A549 (cell line): ENCODE measurements around the gene PGA3. TPM values are rescaled to one million over a fixed set of nuclear protein-coding genes. Genes with fewer than 3 reads are reported as not detected.
"Not testable (repeated sequence)": the region's sequence is repeated elsewhere in the genome, so short reads cannot be mapped to it uniquely, and the experiment has no call there.

Experiments used
- ATAC-seq, 2 experiments: fragments of 200-7000 bp in 1 of 2; fragments of >200 bp in 1 of 2; cut with Nextera tagmentation in 1 of 2; cut with Tn5 transposase in 1 of 2; 3 replicates each; pipeline versions ENCODE4 v1.8.0 to v1.9.1; 2018 to 2020; ENCODE audit warnings: mild to moderate bottlenecking in 1 of 2, moderate library complexity in 1 of 2
- CTCF ChIA-PET: fragments of 300-600 bp; sonication (Branson Sonifier 250); formaldehyde crosslinking; extraction: SDS; loops from one replicate; lab custom pipeline; 2021; ENCODE audit warnings: antibody characterized with exemption, inconsistent platforms; lab: Yijun Ruan, JAX
- POLR2A ChIA-PET: fragments of 350-600 bp; formaldehyde crosslinking; extraction: SDS; loops from one replicate; lab custom pipeline; 2021; ENCODE audit warnings: antibody characterized with exemption, inconsistent platforms; lab: Yijun Ruan, JAX
- DNase-seq, 2 experiments: peaks; one replicate each; pipeline versions ENCODE4 v3.0.0 to v3.0.0-alpha.2; 2011 to 2016; ENCODE audit warnings: low read depth in 1 of 2, low spot score in 1 of 2
- FAIRE-seq: peaks from 2 replicates; lab custom pipeline; 2011; peaks lifted over from hg19 to GRCh38; lab: Jason Lieb, UNC
- H3K27ac ChIP-seq, 2 experiments: fragments of >200 bp; sonication (Bioruptor Twin); formaldehyde crosslinking; 3 replicates each; pipeline ENCODE4 v1.5.1; 2016 to 2017
- H3K4me1 ChIP-seq: fragments of >200 bp; sonication (Bioruptor Twin); formaldehyde crosslinking; 3 replicates; pipeline ENCODE4 v1.6.1; 2016
- H3K4me2 ChIP-seq: fragments of >200 bp; sonication (Bioruptor Twin); formaldehyde crosslinking; 3 replicates; pipeline ENCODE4 v1.6.1; 2016
- H3K4me3 ChIP-seq: fragments of >200 bp; sonication (Bioruptor Twin); formaldehyde crosslinking; 3 replicates; pipeline ENCODE4 v1.5.1; 2016
- H3K9me3 ChIP-seq: fragments of >200 bp; sonication (Bioruptor Twin); formaldehyde crosslinking; 3 replicates; pipeline ENCODE4 v1.6.1; 2016
- WGBS: methylation state at CpG from one replicate; pipeline ENCODE4 v1.1.6; 2017; ENCODE audit errors: missing lambda C conversion rate; 5-methylcytosine and 5-hydroxymethylcytosine counted together
- polyA plus RNA-seq, 4 experiments: library from polyadenylated mRNA; depleted of rRNA in 3 of 4; stranded (reverse); fragments of >200 nt; fragmentation: RNase III in 1 of 4; extraction: RNeasy Plus Mini Kit Qiagen cat#74134 plus additional on column Dnase treatment in 1 of 4; gene quantifications; 2 replicates in 3 of 4; 3 replicates in 1 of 4; pipeline ENCODE4 v1.2.3, GENCODE V29; 2011 to 2017

Gene PGA3
- polyA plus RNA-seq, 2 of the 4 experiments (the other 2 are of a cell fraction): not detected

DNA sequence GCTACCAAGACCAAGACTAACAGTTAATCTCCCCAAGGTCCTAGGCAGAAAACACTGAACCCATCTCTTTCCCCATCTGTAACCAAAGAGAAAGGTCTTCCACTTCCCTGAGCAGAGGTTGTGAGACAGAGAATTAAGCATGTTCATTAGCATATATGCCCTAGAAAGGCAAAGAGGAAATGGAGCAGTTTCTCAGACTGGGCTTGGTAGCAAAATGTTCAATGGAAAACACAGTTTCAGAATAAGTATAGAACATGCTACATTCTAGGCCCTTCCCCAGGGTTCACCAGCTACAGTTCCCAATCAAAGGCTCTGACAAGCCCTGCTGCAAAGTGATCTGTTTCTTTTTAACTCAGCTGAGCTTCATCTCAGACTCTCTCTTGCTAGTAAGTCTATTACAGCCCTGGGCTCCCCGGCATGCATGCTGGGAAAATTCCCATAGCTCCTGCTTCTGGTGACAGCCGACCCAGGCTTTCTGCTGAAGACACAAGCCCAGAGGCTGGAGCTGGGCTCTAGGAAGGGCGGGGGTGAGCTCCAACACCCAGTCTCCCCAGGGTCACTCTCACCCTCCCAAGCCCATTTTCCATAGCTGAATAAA lies 29.3 kb downstream of the PGA3 start:
- DNase-seq, POLR2A ChIA-PET, H3K4me1 ChIP-seq, H3K4me3 ChIP-seq, H3K4me2 ChIP-seq, H3K27ac ChIP-seq, FAIRE-seq, ATAC-seq, CTCF ChIA-PET, H3K9me3 ChIP-seq: not testable (repeated sequence)
- WGBS: no CpG with 5 or more reads among the region's 3 CpGs

DNA sequence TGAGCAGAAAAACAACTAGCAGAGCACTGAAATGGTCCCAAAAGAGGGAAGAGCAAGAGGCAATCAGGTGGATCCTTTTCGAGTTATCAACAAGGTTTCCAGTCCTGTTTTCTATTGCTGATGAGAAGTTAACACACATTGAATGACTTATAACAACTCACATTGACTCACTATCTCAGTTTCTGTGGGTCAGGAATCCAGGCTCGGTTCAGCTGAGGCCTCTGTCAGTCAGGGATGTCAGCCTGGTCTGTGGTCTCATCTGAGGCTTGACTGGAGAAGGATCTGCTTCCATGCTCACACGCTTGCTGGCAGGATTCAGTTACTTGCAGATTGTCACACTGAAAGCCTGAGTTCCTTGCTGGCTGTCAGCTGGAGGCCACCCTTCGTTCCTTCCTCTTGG lies 33.8 kb downstream of the PGA3 start:
- ATAC-seq, H3K4me3 ChIP-seq, FAIRE-seq, H3K9me3 ChIP-seq, H3K4me2 ChIP-seq, H3K27ac ChIP-seq, CTCF ChIA-PET, H3K4me1 ChIP-seq, DNase-seq, POLR2A ChIA-PET: not testable (repeated sequence)
- WGBS: no CpG with 5 or more reads among the region's 4 CpGs

DNA sequence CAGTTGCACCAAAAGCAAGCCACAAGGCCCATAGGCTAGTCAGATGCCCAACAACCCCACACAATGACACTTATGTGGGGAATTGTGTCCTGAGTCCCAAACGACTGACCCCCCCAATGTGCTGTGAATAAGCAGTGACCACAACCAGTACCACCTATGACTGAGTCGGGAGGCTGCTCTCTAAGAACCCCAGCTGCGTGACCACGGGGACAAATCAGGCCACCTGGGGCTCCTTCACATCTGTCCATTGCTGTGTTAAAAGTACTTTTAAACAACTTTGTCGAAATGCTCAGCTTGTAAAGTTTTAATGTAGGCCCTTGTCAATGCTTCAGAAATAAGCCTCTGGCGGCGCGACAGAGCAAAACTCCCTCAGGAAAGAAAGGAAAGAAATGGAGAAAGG lies 37.0 kb downstream of the PGA3 start:
- FAIRE-seq, H3K27ac ChIP-seq, POLR2A ChIA-PET, H3K4me2 ChIP-seq, DNase-seq, H3K9me3 ChIP-seq, ATAC-seq, H3K4me3 ChIP-seq, CTCF ChIA-PET, H3K4me1 ChIP-seq: not testable (repeated sequence)
- 64% methylated on average over 8 of the region's 8 CpGs for WGBS

DNA sequence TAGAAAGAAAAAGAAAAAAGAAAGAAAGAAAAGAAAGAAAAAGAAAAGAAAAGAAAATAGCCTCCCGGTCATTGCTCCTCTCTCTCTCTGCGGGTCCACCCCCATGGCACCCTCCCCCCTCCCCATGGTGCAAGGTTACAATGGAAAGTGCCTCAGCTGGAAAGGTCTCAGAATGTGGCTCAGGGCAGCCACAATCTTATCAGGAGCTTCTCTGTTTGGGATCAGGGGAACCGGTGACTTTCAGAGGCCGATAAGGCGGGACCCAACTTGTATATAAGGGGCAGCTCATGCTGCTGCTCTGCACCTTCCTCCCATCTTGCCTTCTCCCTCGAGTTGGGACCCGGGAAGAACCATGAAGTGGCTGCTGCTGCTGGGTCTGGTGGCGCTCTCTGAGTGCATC lies 37.6 kb downstream of the PGA3 start, which contains the start of gene PGA5:
TSS of gene PGA5 (plus strand) at position 301 of the 400 bp plus-strand sequence. CDS start at position 353, 52 bp downstream.
- DNase-seq, FAIRE-seq, H3K9me3 ChIP-seq, H3K27ac ChIP-seq, POLR2A ChIA-PET, H3K4me1 ChIP-seq, CTCF ChIA-PET, H3K4me3 ChIP-seq, H3K4me2 ChIP-seq: not testable (repeated sequence)
- peak in 1 of 2 experiments; percentile 15; a peak in 2 of 6 replicates for ATAC-seq
- no CpG with 5 or more reads among the region's 8 CpGs for WGBS

DNA sequence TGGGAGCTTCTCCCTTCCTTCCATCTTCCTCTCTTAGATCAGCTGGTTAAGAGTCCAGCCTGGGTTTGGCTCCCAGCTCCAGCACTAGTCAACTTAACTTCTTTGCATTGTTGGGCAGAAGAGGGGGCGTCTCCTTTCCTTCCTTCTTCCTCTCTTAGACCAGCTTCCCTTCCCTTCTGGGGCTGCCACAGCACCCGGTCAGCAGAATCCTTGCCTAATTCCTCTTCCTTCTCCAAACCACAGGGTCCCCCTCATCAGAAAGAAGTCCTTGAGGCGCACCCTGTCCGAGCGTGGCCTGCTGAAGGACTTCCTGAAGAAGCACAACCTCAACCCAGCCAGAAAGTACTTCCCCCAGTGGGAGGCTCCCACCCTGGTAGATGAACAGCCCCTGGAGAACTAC lies 38.2 kb downstream of the PGA3 start:
- H3K9me3 ChIP-seq, H3K4me3 ChIP-seq, POLR2A ChIA-PET, CTCF ChIA-PET, DNase-seq, H3K4me1 ChIP-seq, H3K27ac ChIP-seq, FAIRE-seq, H3K4me2 ChIP-seq, ATAC-seq: not testable (repeated sequence)
- WGBS: no CpG with 5 or more reads among the region's 5 CpGs

DNA sequence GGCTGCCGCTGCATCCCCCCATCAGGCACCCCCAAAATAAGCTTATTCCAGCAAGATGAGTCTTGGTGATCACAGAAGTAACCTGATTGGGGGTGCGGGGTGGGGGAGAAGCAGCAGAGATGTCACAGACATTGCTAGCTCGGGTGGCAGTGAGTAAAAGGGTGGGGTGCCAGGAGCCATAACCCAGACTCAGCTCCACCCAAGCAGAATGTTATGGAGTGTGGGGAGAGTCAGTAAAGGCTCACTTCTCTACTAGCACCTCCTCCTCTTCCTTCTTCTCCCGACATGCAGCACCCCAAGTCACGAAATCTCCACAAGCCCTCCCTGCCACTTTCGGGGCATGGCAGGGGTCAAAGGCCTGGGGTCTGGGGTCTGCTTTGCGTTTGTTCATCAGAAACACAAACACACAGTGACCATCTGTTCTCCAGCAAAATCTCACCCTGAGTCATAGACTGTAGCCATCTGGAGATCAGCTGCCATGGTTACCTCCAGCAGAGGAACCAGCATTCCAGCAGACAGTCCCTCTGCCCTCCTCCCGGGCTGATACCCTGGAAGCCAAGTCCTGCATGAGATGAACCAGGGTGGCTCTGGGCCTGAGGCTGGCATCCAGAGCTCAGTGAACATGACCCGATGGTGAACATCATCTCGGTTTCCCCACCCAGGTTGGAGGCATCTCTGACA lies 42.1 kb downstream of the PGA3 start:
- POLR2A ChIA-PET, CTCF ChIA-PET, H3K9me3 ChIP-seq, H3K4me2 ChIP-seq, H3K27ac ChIP-seq, H3K4me3 ChIP-seq, FAIRE-seq, H3K4me1 ChIP-seq, DNase-seq: not testable (repeated sequence)
- no CpG with 5 or more reads among the region's 10 CpGs for WGBS
- 0 out of 6 replicates have a peak, but pooled peaks of 1 of the 2 experiments have one; percentile 12 for ATAC-seq

DNA sequence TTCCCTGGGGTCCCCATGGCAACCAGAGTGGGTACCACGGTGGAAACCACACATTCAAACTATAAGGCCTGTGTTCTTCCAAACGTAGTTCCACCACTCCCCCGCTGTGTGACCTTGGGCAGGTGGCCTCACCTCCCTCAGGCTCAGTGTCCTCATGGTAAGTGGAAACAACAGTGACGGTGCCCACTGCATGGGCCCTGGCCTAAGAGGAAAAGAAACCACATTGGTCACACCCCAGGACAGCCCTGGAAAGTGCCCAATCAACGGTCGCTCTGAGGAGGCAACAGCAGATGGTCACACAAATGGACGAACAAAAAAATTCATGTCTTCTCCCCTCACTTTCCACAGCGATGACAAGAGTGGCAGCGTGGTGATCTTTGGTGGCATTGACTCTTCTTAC lies 44.8 kb downstream of the PGA3 start:
- H3K9me3 ChIP-seq, H3K4me3 ChIP-seq, H3K27ac ChIP-seq, DNase-seq, POLR2A ChIA-PET, ATAC-seq, H3K4me2 ChIP-seq, H3K4me1 ChIP-seq, CTCF ChIA-PET, FAIRE-seq: not testable (repeated sequence)
- WGBS: 43% methylated on average over 9 of the region's 9 CpGs

DNA sequence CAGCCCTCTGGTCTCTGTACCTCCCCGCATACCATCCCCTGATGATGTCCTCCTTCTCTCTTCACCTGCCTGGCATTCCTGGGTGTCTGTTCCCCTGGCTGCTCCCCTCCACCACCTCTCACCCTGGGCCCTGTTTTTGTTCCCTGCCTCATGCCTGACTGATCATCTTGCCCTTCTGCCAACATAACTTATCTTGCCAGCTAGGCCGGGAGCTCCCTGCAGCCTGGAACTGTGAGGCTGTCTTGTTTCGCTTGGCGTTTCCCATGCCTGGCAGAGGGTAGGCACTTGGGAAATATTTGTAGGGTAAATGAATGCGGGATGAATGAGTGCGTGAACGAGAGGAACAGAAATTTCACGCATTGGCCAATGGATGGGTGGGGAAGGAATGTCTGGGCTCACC lies 45.9 kb downstream of the PGA3 start:
- H3K9me3 ChIP-seq, FAIRE-seq, POLR2A ChIA-PET, H3K4me2 ChIP-seq, H3K4me1 ChIP-seq, H3K27ac ChIP-seq, DNase-seq, H3K4me3 ChIP-seq, ATAC-seq: not testable (repeated sequence)
- 63% methylated on average over 8 of the region's 8 CpGs for WGBS
- CTCF ChIA-PET: interaction anchor here (0.9 to 1.0 kb wide), 2 partner anchors 14 to 148 kb away, joined by 3 read pairs; no protein-coding TSS in a partner anchor

DNA sequence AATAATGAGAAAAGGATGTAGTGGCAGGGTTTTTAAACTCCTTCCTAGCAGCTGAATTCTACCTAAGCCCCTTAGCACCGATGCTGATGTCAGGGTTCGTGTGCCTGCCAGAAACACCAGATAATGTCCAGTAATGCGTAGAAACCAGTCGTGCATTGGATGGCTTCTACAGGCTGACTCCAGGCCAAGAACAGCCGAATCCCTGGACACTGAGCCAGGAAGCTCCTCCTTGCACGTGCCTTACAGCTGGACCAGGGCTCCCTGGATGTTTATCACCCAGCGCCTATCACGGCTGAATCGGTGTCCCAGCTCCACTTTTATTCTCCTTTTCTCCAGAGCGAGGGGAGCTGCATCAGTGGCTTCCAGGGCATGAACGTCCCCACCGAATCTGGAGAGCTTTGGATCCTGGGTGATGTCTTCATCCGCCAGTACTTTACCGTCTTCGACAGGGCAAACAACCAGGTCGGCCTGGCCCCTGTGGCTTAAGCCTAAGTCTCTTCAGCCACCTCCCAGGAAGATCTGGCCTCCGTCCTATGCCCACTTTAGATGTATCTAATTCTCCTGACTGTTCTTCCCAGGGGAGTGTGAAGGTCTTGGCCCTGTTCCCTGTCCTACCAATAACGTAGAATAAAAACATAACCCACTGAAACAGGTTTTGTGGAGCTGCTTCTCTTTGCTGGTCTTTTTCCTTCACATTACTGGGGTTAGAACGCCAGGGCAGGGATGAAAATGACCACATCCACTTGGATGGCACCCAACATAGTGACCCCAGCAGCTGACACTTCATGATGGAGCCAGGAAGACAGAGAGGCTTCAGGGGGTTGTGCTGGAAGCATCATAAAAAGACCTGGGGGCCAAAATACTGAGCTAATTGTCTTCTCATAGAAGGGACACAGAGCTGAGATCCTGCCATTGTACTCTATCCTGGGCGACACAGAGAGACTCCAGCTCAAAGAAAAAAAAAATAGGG lies 47.8 kb downstream of the PGA3 start:
- H3K9me3 ChIP-seq, POLR2A ChIA-PET, H3K4me3 ChIP-seq, ATAC-seq, H3K4me1 ChIP-seq, H3K27ac ChIP-seq, H3K4me2 ChIP-seq, DNase-seq, FAIRE-seq: not testable (repeated sequence)
- CTCF ChIA-PET: interaction anchor here (0.9 to 4.9 kb wide), 5 partner anchors 15 to 190 kb away, joined by 3 to 28 read pairs (median 4); partner anchors contain the start of gene VWCE
- WGBS: 49% methylated on average over 20 of the region's 20 CpGs

DNA sequence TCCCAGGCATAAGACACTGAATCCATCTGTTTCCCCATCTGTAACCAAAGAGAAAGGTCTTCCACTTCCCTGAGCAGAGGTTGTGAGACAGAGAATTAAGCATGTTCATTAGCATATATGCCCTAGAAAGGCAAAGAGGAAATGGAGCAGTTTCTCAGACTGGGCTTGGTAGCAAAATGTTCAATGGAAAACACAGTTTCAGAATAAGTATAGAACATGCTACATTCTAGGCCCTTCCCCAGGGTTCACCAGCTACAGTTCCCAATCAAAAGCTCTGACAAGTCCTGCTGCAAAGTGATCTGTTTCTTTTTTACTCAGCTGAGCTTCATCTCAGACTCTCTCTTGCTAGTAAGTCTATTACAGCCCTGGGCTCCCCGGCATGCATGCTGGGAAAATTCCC lies 49.0 kb downstream of the PGA3 start:
- not testable (repeated sequence) for H3K9me3 ChIP-seq, H3K4me1 ChIP-seq, DNase-seq, FAIRE-seq, H3K4me2 ChIP-seq, ATAC-seq, H3K4me3 ChIP-seq, H3K27ac ChIP-seq
- CTCF ChIA-PET: interaction anchor here (0.9 to 4.9 kb wide), 4 partner anchors 42 to 188 kb away, joined by 3 to 34 read pairs (median 18); partner anchors contain the start of gene VWCE
- POLR2A ChIA-PET: interaction anchor here (0.6 kb wide), 1 partner anchor 110 kb away, joined by 4 read pairs; the partner anchor contains the start of genes CYB561A3 and TMEM138
- 0% methylated on average over 1 of the region's 1 CpG for WGBS
